ENCODE measurements around the gene PACSIN2. TPM values are rescaled to one million over a fixed set of nuclear protein-coding genes. Genes with fewer than 3 reads are reported as not detected.

PACSIN2 gene
- total RNA-seq, 1 donor from 2014 or later, result 128 TPM

- no peak overlapping the region for H3K4me3 ChIP-seq
Observed at GRCh38 chr22:42946546-42947198, 68.3 kb downstream of the PACSIN2 start.

GRCh38 chr22:42945736-42946135 is 69.2 kb downstream of the PACSIN2 start:
- peak; percentile 57 for ATAC-seq

More at GRCh38 chr22:42946546-42947198, 68.3 kb downstream of the PACSIN2 start:
- ATAC-seq (peak; percentile 64), DNase-seq (no peak)
- intact Hi-C loops (cut with DNase I), result no loop called here
- no peaks in the 10 kb centered on the region for H3K9me3 ChIP-seq
- no peak for TF ChIP-seq CTCF (IDR thresholded peaks at IDR 0.05)
- H3K27me3 ChIP-seq, result no peaks in the 10 kb centered on the region
- H3K4me1 ChIP-seq, result peaks cover 39% of the 10 kb centered on the region
- H3K36me3 ChIP-seq, result no peaks in the 10 kb centered on the region
- H3K27ac ChIP-seq, result peak overlapping the region; percentile 1

GRCh38 chr22:42945027-42945426 is 69.9 kb downstream of the PACSIN2 start:
- peaks cover 44% of the 10 kb centered on the region for H3K4me1 ChIP-seq
- no peak for DNase-seq
- H3K36me3 ChIP-seq, result no peaks in the 10 kb centered on the region
- ATAC-seq, result no peak
- H3K4me3 ChIP-seq, result no peak overlapping the region
- TF ChIP-seq CTCF (IDR thresholded peaks at IDR 0.05), result no peak
- H3K27ac ChIP-seq, result peak overlapping the region; percentile 7
- intact Hi-C loops (cut with DNase I), result no loop called here
- no peaks in the 10 kb centered on the region for H3K27me3 ChIP-seq
- no peaks in the 10 kb centered on the region for H3K9me3 ChIP-seq

More at GRCh38 chr22:42945736-42946135, 69.2 kb downstream of the PACSIN2 start:
- no peaks in the 10 kb centered on the region for H3K36me3 ChIP-seq
- H3K27me3 ChIP-seq, result no peaks in the 10 kb centered on the region
- H3K4me1 ChIP-seq, result peaks cover 39% of the 10 kb centered on the region
- intact Hi-C loops (cut with DNase I), result no loop called here
- H3K4me3 ChIP-seq, result no peak overlapping the region
- TF ChIP-seq CTCF (IDR thresholded peaks at IDR 0.05), result no peak
- no peaks in the 10 kb centered on the region for H3K9me3 ChIP-seq
- peak overlapping the region; percentile 7 for H3K27ac ChIP-seq
- no peak for DNase-seq

- Histone ChIP-seq H3K36me3 (no peaks in the 10 kb centered on the region), H3K4me1 (peaks cover 50% of the 10 kb centered on the region), H3K4me3 (no peak overlapping the region), H3K27ac (no peak overlapping the region), H3K27me3 (no peaks in the 10 kb centered on the region), H3K9me3 (no peaks in the 10 kb centered on the region)
- ATAC-seq, result no peak
- no peak for TF ChIP-seq CTCF (IDR thresholded peaks at IDR 0.05)
- no peak for DNase-seq
- intact Hi-C loops (cut with DNase I), result no loop called here
Observed at GRCh38 chr22:42944409-42944808, 70.5 kb downstream of the PACSIN2 start.

DNA sequence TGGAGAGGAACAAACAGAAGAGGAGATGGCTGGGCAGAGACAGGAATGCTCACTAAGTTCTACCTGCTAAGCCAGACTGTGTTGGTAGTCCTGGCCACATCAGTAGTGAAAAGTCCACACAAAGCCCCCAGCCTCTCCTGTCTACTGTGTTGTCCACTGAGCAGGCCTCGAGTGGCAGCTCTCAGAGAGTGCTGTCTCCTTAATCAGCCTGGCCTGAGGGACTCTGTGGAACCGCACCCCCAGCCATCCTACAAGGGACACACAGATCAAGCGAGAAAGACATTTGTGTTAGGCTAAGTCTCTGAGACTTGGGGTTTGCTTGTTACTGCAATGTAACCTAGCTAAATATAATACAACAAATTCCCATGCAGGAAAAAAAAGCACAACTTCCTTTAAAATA is 71.0 kb downstream of the PACSIN2 start:
- Histone ChIP-seq H3K4me3 (no peak overlapping the region), H3K4me1 (peaks cover 50% of the 10 kb centered on the region), H3K36me3 (no peaks in the 10 kb centered on the region), H3K27me3 (no peaks in the 10 kb centered on the region), H3K9me3 (no peaks in the 10 kb centered on the region), H3K27ac (peak overlapping the region; percentile 52)
- TF ChIP-seq CTCF (IDR thresholded peaks at IDR 0.05), result no peak
- no peak for DNase-seq
- intact Hi-C loops (cut with DNase I), result no loop called here
- ATAC-seq, result no peak
